Inflammatory macrophage (primary cell): ENCODE data around the gene UMPS.

Source experiments
- DNase-seq, 2 donors: peaks; one replicate each; pipeline ENCODE4 v3.0.0-alpha.2; 2020 to 2022

Gene UMPS

DNA sequence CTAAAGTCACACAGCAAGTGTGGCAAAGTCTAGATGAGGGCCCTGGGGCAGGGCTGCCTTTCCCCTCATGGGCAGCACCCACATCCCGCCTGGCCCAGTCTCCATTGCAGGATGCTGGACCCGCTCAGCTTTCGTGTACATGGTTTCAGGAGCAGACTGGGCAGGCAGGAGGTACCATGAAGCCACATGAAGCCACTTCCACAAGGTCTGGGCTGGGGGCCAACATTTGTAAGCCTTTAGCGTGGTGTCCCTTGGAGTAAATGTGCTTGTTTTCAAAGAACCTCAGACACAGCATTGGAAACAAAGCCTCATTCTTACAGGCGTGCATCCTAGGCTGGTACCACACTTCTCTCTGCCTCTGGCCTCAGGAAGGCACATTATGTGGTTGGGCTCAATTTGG, 34.5 kb downstream of the UMPS start:
- no peak for DNase-seq

DNA sequence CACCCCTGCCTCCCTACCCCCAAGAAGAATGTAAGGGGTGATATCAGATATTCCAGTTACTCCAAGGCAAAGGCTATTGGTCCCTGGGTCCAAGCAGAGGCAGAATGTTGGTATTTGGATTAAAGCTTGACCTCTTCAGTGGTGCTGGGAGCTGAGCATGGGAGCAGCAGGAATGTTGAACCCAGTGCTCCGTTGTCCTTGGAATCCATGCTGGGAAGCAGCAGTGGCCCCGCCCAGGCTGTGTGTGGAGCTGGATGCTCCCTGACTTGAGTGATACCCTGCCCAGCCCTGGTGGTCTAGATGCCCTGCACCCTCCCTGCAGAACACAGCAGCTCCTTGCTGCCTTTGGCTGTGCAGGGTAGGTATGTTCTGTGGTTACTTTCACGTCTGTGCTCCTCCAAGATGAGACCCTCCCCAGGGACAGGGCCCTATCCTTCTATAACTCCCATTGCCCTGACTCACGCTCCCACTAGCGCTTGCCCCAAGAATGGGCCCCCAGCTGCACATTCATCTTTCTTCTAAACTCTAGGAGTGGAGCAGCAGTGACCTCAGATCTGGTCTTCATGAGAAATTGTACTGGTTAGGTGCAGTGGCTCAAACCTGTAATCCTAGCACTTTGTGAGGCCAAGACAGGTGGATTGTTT, 35.1 kb downstream of the UMPS start:
- no peak for DNase-seq

DNA sequence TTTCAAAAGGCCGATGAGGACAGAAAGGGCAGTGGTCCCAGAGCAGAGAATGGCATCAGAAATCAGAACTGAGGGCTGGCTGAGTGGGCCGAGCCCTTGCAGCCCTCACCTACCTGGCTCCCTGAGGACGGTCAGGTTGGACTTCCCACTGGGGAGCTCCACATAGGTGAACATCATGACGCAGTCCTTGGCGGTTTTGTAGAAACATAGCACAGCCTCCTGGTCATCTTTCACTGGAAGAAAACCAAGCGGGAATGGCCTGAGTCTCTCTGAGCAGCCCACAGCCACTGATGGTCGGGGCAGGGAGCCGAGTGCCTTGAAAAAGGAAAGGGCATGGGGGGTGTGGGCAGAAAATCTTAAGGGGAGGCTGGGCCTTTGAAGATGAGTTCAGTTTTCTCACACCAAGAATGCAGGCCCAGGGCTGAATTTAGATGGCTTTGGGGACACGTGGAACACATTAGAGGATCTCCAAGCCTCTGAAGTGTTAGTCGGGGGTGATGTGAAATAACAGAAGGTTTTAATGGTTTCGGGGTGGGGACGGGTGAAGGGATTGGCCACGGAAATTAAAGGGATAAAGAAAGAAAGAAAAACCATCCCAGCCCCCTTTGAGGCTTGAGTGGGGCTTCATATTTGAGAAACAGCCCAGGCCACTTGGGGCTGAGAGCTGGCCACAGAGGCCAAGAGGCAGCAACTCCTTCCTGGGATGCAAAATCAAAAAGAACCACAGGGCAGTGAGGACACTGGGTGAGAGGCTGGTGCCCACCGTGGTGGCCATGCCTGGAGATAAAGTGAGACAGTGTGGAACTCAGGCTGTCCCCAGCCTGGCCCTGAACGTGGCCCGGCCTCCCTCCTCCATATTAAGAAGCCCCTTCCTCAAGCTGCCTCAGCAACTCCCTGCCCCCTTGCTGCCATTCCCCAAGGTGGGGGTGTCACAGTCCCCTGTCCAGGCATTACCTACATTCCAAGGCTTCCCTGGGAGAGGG, 36.2 kb downstream of the UMPS start:
- no peak for DNase-seq

DNA sequence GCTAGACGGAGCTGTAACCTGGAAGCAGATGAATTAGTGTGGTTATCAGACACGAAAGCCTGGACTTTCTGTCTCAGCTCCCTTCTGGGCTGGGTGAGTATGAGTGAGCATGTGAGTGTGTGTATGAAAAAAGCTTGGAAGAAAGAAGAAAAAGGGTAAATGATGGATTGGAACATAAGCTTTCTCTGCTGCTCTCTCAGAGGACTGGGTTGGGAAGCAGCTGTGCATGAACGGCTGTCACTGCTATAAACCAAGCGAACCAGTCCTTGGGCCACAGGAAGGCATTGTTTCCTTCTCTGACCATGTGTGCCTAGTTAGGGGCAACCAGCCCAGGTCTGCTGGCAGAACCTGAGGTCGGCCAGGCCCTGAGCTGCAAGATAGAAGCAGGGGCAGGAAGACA, 37.0 kb downstream of the UMPS start:
- DNase-seq, result no peak

DNA sequence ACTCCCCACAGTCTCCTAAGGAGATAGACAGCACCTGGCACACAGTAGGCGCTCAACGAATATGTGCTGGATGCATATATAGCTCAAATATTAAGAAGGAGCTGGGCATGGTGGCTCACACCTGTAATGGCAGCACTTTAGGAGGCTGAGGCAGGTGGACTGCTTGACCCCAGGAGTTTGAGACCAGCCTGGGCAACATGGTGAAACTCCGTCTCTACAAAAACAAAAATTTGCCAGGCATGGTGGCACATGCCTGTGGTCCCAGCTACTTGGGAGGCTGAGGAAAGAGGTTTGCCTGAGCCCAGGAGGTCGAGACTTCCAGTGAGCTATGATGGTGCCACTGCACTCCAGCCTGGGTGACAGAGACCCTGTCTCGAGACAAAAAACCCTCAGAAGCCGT, 37.4 kb downstream of the UMPS start:
- DNase-seq, result no peak

DNA sequence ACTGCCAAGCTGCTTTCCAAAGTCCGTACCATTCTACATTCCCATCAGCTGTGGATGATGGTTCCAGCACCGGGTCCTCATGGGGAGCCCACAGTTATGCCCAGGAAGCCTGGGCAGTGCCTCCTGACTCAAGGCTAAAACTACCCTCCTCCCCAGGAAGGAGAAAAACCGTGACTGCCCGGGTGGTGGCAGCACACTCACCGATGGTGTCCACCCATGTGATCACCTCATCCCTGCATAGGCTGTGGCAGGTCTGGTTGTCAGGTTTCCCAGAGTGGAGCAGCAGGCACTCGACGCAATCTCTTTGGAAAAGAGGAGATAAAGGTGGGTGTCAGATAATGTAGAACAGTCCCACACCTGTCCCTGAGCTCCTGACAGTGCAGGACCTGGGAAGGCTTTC, 38.6 kb downstream of the UMPS start:
- DNase-seq, result peak; percentile 23 to 26

DNA sequence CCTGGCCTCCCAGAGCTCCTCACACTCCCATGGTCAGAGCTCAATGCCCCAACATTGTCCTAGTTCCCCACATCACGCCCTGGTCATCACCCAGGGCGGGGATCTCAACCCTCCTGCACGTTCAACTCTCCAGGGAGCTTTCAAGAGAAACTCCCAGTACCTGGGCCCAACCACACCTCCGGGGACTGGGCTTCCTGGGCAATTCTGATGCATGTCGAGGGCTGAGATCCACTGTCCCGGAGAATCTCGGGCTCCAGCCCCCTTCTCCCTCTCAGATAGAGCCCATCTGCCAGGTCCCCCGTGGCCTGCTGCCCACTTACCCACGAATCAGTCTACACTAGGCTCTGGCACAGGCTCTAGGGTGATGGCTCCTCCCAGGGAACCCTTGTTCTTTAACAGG, 39.2 kb downstream of the UMPS start:
- DNase-seq, result no peak

DNA sequence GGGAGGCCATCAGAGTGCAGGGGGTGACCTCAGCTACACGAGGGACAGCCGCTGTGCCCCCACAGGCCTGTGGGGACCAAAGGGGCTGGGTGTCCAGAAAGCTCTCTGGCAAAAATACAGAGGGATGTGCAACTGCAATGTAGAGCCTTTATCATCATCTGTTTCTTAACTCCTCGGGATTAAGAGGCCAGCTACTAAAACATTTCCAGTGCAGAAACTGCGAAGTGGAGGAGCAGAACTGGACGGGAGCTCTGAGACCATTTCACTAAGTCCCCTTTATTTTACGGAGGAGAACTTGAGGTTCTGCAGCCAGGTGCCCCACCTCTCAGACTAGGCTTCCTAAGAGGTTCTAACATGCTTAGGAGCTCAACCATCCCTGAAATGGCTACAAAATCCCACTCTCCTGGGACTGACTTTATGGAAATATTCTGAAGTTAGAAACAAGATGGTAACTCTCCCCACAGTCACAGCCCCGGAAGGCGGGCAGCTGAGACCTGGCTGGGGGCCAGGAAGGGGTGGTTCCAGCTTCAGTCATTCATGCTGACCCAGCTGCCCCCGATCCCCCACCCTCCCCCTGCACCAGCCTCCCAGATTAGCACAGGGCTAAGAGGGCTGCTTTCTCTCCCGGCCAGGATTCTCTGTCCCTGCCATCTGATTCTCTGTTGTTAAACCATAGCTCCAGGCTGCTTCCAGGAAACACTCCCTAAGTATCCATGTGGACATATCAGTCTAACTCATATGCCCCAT, 40.3 kb downstream of the UMPS start:
- no peak for DNase-seq

DNA sequence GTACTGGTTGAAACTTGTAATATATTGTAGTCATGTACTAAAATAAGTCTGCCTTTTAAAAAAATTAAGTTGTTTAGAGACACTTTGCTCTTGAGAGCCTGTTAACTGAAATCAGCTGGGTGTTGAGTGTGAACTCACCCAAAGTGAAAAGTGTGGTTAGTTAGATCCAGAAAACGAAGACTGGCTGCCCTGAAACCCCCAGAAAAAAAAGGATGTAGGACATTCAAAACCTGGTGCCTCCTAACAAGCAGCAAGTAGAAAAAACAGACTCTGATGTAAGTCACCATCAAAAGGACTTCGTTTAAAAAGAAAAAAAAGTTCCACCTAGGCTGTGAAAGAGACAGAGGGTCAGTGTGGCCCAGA, 40.8 kb downstream of the UMPS start:
- no peak for DNase-seq

DNA sequence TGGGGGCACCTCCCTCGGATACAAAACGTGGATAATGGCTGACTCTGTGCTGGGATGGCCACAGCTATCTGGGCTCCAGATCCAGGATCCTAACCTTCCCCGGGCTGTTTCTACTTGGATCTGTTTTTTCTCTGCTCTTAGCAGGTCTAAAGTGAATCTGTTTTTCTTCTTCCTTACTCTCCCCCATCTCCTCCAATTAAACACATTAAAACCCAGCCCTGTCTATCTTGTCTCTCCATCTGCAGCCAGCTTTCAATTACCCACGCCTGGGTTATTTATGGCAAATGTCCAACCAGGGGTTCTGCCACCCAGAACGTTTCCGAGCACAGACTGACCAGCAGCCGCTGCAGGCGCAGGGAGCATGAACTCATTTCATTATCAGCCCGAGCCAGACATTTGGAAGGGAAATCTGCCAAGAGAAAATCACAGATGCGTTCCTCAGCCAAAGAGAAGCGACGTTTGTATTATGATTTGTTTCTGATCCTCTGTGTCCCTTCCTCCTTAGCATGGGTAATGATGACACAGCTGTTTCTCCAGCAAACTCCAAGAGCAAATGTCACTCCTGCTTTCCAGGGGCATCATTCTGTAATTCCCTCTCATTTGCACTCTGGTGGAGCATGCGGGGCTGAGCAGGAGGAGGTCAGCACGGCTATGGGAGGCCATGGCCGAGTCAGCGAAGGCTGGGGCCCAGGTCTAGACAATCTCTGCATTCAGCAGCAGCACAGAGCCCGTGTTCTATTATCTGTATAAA, 42.0 kb downstream of the UMPS start:
- DNase-seq, result no peak

DNA sequence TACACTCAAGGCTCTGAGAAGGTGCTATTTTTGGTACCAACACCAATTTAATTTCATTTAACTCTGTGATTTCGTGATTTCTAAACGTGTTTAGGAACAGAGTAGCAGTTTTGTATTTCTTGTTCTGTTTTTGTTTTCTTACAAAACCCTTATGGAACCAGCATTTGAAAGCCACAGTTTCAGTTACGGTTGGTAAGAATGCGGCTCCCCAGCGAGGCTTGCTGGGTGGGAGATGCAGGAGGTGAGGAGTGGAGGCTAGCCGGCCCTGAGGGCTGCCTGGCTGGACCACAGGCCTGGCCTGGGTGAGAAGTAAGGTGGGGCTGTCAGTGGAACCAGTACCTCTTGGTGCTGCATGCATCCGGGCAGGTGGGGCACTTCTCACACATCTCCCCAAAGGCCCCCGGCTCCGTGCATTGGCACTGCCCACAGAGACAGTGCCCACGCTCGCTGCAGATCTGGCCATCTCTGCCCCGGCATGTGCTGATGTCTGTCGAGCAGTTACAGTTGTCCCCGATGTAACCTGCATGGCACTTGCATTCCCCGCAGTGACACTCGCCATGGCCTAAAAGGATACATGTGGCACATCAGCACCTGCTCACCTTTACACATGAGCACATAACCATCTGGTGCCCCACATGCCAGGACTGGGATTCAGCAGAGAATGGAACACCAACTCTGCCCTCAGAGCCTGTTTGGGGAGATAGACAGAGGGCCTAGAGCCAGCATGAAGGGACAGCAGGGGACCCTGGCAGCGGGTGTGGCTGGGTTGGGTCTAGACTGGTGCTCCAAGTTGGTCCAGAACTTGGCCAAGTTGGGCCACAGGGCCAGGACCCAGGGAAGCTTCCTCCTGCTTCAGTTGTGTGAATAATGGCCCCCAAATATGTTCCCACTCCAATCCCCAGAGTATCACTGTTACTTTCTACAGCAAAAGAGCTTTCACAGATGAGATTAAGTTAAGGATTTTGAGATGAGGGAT, 43.4 kb downstream of the UMPS start:
- no peak for DNase-seq

DNA sequence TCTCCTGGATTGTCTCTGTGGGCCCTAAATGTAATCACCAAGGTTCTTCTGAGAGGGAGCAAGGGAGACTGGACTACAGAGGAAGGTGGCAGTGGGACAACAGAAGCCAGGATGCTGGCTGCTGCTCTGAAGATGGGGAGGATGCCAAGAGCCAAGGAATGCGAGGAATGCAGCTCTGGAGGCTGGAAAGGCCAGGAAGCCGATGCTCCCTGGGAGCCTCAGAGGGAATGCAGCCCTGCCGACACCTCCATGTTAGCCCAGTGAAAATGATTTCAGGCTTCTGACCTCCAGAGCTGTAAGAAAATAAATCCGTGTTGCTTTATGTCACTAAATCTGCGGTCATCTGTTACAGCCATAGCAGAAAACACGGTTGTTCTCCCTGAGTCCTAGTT, 44.1 kb downstream of the UMPS start:
- DNase-seq, result no peak

DNA sequence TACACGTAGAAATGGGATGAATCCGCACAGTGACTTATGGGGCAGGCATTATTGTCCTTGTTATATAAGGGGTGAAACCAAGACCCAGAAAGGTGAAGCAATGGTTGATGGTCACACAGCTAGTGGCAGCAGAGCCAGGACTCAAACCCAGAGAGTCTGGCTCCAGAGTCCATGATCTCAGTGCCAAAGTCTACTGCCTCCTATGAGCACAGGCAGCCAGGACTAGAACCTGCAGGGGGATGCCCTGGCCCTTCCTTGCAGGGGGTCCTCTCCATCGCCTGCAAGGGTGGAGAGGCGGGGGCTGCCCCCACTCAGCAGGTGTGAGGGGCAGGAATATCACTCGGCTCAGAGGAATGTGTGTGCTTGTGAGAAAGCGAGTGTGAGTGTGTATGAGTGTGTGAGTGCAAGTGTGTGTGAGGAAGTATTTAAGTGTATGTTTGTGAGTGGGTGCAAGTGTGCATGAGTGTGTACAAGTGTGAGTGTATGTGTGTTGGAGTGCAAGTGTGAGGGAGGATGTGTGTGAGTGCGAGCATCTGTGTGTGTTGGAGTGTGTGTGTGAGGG, 44.7 kb downstream of the UMPS start:
- DNase-seq, result no peak

DNA sequence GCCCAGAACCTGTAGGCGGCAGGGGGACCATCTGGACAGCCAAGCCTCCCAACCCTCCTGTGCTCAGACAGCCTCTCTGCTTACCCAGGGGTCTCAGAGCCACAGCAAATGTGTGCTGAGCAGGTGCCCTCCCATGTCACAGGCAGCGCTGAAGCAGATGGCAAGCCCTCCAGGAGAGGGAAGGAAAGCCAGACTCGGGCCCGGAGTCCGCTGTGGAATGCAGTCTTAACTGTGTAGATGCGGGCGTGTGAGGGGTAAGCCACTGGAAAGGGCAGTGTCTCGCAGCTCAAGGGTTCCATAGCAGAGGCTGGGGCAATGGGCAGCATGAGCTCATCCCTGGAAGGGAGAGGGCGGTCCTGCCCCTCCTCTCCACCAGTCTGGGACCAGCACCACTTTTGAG, 45.6 kb downstream of the UMPS start:
- no peak for DNase-seq

DNA sequence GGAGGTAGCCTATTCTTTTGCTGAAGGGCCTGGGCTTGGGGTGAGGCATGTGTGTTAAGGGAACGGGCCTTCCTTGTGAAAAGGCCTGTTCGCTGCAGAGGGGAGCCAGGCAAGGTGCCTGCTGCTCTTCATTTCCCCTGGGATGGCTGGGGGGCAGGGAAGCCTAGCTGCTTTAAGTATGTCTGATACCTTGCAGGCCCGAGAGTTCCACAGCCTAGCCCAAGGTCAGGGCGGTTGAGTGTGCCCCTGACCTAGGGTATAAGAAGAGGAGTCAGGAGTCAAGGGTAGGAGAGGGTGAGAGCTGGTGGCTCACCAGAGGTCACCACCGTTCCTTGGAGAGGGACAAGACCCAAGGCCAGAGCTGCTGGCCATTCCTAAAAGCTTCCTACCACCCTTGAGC, 46.6 kb downstream of the UMPS start:
- no peak for DNase-seq

DNA sequence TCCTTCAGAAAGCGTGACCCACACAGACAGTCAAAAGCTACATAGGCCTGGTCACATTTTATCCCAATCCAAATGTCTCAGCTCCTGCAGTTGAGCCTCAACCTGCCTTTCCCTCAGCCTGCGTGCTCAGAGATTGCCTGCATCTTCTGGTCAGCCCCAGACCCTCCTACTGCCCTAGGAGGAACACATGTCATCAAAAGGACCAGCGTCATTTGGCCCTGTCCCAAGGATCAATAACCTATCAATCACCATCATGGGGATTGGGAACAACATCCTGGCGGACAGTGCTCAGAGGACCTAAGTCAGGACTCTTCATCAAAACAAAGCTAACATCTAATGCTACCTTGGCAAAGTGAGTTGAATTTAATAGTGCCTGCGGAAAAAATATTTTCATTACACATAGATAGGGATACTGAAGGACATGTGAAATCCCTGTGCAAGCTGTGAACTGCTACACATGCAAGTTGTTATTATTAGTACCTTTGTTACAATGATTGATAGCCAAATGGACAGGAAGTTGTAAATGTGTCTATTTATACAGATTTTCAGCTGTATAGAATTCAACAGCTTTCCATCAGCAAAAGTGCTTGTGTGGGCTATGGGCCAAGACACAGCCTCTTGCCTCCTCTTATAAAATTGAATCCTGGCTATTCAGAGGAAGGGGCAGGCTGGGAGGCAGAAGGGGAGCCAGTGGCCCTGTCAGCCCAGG, 47.7 kb downstream of the UMPS start:
- DNase-seq, result no peak

DNA sequence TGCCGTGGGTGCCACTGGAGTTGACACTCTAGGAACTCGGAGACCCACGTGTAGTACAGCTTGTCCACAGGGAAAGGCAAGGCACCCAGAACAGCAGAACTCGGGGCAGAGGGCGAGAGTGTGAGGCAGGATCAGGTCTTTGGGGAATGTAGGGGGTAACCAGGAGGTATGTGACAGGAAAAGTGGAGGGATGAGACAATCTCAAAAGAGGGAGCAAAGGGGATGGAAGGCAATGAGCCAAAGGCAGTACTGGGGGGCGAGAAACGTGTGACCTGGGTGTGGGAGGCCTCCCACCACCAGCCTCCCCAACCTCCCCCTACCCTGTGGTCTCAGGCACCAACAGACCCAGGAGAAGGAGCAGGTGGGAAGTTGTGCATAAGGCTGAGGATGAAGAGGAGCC, 48.9 kb downstream of the UMPS start:
- no peak for DNase-seq

DNA sequence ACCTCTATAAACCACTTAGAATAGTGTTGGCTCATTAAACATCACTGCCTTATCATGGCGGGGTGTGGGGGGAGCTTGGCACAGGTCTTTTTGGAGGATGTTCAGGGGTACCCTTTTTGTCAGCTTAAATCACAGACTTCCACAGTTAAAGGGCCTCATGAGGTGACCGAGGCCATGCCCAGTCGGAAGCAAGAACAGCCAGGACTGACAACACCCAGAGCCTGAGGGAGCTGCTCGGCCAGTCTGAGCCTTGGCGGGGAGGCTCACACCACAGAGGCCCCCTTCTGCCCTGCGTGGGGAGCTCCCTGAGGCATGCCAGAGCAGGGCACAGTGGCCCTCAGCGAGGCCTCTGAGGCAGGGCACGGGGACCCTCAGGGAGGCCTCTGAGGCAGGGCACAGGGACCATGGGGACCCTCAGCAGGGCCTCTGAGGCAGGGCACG, 49.5 kb downstream of the UMPS start:
- DNase-seq, result no peak

DNA sequence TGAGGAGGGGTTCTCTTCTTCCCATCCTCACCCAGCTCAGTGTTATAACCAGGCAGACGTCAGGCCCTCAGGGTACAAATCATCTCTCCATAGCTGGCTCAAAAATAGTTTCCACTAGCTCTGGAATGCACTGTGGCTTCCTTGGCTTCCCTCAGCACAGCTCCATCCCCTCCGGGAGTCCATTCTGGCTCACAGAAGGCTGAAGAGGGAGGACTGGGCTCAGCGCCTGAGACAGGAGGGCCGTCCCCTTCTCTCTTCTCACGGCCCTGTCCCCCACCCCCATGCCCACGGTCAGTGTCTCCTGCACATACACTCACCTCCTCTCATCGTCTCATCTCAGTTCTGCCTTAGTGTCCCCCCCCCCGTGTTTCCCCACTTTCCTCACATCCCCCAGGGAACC, 50.1 kb downstream of the UMPS start:
- no peak for DNase-seq

DNA sequence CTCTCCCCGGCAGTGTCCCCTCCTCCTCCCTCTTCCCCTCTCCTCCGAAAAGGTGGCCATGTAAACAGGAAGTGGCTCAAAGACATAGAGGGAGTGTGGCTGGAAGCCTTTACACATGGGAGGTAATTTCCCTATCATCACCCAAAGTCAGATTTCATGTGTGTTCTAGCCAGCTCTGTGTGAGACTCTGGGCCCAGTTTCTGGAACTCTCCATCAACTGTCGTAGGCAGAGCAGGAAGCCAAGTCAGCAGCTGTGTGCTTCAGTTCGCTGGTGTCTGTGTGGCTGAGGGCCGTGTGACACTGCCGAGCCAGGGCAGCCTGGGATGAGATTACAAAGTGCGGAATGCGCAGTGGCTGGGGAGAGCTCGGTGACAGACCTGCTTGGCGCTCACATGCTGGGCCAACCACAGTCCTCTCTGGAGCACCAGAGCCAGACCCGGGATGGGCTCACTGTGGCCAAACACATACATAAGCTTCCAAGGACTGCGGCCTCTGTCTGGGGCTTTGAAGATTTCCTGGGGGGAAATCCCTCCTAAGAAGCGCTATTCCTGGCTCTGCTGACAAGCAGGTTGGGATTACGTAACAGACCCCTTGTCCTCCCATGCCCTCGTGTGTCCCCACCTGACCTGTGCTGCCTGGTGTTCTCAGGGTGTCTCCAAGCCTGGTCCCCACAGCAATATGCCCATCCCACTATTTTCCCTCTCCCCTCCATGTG, 50.7 kb downstream of the UMPS start:
- DNase-seq, result no peak
